ENCODE results near the gene HDAC7.

The HDAC7 gene

GRCh38 chr12:47778881-47779280 lies 40.8 kb downstream of the HDAC7 start:
- no peak for DNase-seq (ENCODE audit: low read depth)

DNA sequence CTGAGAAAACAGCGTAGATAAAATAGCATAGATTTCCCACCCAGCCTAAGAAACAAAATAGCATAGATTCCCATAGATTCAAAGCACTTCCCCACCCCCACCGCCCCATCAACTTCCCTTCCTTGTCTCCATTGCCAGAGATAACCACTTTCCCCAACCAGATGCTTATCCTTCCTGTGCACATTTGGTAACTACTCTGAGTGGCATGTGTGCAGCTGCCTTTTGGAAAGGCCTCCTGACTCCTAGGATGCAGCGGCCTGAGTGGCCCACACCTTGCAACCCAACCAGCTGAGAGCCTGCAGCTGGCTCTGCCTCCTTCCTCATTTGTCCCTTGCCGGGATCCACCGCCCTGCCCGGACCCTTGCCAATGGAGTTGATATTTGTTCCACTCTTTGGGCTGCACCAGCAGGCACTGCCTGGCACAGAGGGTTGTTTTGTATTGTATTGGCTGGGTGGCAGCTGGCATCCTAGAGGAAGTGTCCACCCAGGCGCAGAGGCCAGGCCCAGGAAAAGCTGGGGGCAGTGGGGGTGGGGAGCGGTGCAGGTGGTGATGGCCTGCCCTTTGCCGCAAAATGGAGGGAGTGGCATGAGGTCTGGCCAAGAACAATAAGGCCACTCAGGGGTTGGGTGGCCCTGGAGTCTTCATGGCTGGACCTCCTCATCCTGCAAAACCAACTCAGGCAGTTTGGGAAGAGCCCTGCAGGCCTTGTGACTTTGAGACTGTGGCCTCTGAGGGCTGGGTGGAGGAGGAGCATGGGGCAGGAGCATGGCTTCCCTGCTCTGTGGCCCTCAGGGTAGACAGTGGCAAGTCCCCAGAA lies 41.8 kb downstream of the HDAC7 start:
- peak; percentile 92 for DNase-seq (ENCODE audit: low read depth)

DNA sequence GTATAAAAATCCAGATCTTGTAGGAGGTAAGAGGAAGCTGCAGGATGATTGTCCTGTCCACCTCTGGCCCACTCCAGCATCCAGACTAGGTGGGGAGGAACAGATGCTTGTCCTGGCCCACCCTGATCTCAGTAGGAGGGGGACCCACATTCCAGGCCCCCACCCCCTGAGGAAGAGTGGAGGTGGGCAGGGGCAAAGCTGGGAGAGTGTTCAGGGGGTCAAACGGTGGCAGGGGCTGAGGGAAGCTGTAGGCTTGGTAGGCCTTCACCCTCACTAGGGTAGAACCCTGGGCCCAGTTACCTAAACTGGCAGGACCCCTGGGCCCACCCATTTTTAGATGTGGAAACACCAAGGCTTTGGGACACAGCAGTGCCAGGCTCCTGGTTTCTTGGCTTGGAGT lies 42.6 kb downstream of the HDAC7 start:
- no peak for DNase-seq (ENCODE audit: low read depth)

GRCh38 chr12:47776471-47777143 lies 43.1 kb downstream of the HDAC7 start:
- peak; percentile 58 for DNase-seq (ENCODE audit: low read depth)

- peak; percentile 64 for DNase-seq (ENCODE audit: low read depth)
Observed at GRCh38 chr12:47775100-47775911, 44.4 kb downstream of the HDAC7 start.

- no peak for DNase-seq (ENCODE audit: low read depth)
Observed at GRCh38 chr12:47774663-47775062, 45.0 kb downstream of the HDAC7 start.

GRCh38 chr12:47773858-47774580 lies 45.7 kb downstream of the HDAC7 start:
- DNase-seq (ENCODE audit: low read depth) = no peak

- DNase-seq (ENCODE audit: low read depth) = no peak
Observed at GRCh38 chr12:47773062-47773857, 46.4 kb downstream of the HDAC7 start, which contains the start of gene SLC48A1. TSS of gene SLC48A1 (plus strand) at chr12:47773238. CDS start at chr12:47773305, 67 bp downstream.

GRCh38 chr12:47772738-47773061 lies 47.0 kb downstream of the HDAC7 start:
- DNase-seq (ENCODE audit: low read depth) = no peak

GRCh38 chr12:47772094-47772660 lies 47.5 kb downstream of the HDAC7 start:
- no peak for DNase-seq (ENCODE audit: low read depth)

DNA sequence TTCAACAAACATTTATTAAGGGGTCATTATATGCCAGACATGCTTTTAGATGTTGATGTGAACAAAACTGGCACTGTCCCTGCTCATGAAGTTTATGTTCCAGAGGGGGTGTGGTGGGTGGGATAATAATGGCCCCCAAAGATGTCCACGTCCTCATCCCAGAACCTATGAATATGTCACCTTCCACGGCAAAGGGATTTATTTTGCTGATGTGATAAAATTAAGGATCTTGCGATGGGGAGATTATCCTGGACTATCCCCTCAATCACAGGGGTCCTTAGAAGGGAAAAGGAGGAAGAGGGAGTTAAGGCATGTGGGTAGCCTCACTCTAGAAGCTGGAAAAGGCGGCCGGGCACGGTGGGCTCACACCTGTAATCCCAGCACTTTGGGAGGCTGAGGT lies 48.4 kb downstream of the HDAC7 start:
- no peak for DNase-seq (ENCODE audit: low read depth)

DNA sequence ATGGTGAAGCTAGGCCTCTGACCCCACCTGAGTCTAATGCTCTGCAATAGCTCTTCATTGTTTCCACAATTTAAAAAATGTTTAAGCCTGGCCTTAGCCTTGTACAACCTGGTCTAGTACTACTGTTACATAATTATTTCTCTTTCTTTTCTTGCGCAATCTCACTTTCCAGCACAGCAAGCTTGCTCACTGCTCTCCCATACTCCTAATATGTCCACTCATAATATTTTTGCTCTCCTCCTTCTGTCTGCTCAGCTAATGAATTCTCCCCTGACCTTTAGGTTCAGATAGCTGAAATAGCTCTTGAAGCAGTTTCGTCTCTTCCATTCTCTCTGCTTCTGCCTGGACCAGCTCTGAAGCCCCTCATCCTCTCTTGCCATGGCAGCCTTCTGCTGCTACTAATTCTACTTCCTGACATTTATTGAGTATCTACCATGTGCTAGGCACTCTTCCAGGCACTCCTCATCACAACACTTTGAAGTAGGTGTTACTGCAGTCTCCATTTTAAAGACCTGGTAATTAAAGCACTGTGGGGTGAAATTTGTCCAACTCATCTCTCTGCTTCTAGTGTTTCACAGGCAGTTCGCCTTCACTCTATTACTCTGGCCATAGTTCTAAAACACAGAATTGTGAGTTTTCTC lies 49.5 kb downstream of the HDAC7 start:
- no peak for DNase-seq (ENCODE audit: low read depth)

GRCh38 chr12:47769234-47770085 lies 50.2 kb downstream of the HDAC7 start:
- DNase-seq (ENCODE audit: low read depth) = no peak

GRCh38 chr12:47768323-47768811 lies 51.3 kb downstream of the HDAC7 start:
- no peak for DNase-seq (ENCODE audit: low read depth)

DNA sequence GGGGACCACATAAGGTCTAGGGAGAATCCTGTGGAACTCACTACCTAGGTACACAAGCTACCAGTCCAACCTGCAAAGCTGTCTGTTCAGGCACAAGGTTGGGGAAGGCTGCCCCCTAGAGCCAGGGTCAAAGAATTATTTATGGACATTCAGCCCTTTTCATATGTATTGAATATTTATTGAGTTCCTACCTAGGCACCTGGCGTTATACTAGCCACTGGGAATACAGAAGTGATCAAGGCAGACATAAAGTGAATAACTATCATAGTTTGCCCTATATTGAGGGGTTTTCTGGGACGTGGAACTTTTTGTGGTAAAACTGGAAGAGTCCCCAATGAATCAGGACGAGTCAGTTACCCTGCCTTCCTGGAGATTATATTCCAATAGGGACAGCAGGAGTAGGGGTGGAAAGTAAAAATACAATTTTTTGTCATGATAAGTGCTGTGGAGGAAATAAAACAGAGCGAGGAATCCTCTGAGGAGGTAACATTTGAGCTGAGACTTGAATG lies 52.4 kb downstream of the HDAC7 start:
- DNase-seq (ENCODE audit: low read depth) = no peak

DNA sequence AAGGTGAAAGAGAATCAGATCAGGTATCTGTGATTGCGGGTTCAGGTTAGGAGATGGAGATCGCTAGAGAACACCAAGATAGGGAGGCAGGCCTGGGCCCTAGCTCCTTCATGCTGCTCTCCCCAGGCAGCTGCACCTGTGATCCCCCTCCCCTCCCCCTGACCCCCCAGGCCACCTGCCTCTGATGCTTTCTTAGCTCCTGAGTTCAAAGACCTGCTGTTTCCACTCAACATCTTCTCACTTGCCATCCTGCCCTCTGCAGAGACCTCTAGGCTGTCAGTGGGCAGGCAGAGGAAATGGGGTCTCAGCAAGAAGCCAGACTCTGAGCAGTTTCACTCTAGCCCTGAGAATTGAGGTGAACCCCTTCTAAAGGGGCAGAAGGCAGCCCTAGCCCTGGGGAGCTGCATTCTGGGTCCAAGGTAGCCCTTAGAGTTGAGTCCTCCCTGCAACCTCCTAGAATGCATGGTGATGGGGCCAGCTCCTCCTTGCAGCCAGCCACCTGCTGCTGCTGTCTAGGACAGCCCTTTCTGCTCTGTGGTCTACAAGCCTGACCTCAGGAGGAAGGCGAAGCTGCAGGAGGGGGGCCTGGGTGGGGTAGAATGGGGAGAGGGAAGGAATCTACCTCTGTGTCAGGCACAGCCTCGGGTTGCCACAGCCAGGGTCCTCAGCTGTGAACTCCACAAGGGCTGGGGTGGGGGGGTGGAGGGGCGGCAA lies 53.0 kb downstream of the HDAC7 start:
- no peak for DNase-seq (ENCODE audit: low read depth)

- no peak for DNase-seq (ENCODE audit: low read depth)
Observed at GRCh38 chr12:47763481-47764346, 56.0 kb downstream of the HDAC7 start.
